ENCODE results near the gene STK10.

STK10 gene

GRCh38 chr5:172106511-172107356 lies 81.3 kb downstream of the STK10 start:
- DNase-seq = peak; percentile 34

- no peak for DNase-seq
These were observed 82.2 kb downstream of the STK10 start for GRCh38 chr5:172105811-172106210.

GRCh38 chr5:172104801-172105701 lies 83.0 kb downstream of the STK10 start:
- no peak for DNase-seq

- no peak for DNase-seq
These were observed 84.0 kb downstream of the STK10 start for GRCh38 chr5:172104021-172104420.

- peak; percentile 98 for DNase-seq
These were observed 85.0 kb downstream of the STK10 start for GRCh38 chr5:172102913-172103626.

GRCh38 chr5:172102218-172102870 lies 85.7 kb downstream of the STK10 start:
- DNase-seq = peak; percentile 26

- DNase-seq = no peak
These were observed 86.3 kb downstream of the STK10 start for GRCh38 chr5:172101547-172102217.

GRCh38 chr5:172098883-172099282 lies 89.1 kb downstream of the STK10 start:
- no peak for DNase-seq

GRCh38 chr5:172098046-172098445 lies 90.0 kb downstream of the STK10 start:
- DNase-seq = no peak

GRCh38 chr5:172097356-172097755 lies 90.7 kb downstream of the STK10 start:
- no peak for DNase-seq

- DNase-seq = peak; percentile 63
These were observed 91.7 kb downstream of the STK10 start for GRCh38 chr5:172096207-172096940.

GRCh38 chr5:172095368-172096206 lies 92.4 kb downstream of the STK10 start:
- no peak for DNase-seq

- DNase-seq = no peak
These were observed 94.1 kb downstream of the STK10 start for GRCh38 chr5:172093965-172094364.

- no peak for DNase-seq
These were observed 94.5 kb downstream of the STK10 start for GRCh38 chr5:172093559-172093958.

- DNase-seq = no peak
These were observed 95.9 kb downstream of the STK10 start for GRCh38 chr5:172091956-172092732.

GRCh38 chr5:172090976-172091547 lies 97.0 kb downstream of the STK10 start:
- DNase-seq = no peak

GRCh38 chr5:172089298-172090117 lies 98.5 kb downstream of the STK10 start:
- DNase-seq = no peak

- no peak for DNase-seq
These were observed 99.2 kb downstream of the STK10 start for GRCh38 chr5:172088801-172089200.
